Astrocyte of the cerebellum (primary cell): Measurements from ENCODE around the gene PSMA6.
"Not testable (repeated sequence)": the region's sequence is repeated elsewhere in the genome, so short reads cannot be mapped to it uniquely, and the experiment has no call there.

ENCODE experiments used
- DNase-seq: peaks from one replicate; pipeline ENCODE4 v3.0.0-alpha.2; 2011; ENCODE audit warnings: low read depth
- H3K4me3 ChIP-seq: 2 replicates; pipeline ENCODE4 v1.5.1; 2011; ENCODE audit warnings: mild to moderate bottlenecking, low read depth, low read length, moderate library complexity
- in situ Hi-C: cut with HindIII; loops from 2 replicates; pipeline ENCODE4 v1.10.0; 2017; ENCODE audit warnings: low sequenced_read_pairs
- TF ChIP-seq, protein P1 (sequence below): IDR thresholded peaks from 2 replicates; pipeline ENCODE4 v1.5.1; 2012; ENCODE audit warnings: low read length, low read depth, moderate library complexity, mild to moderate bottlenecking; ENCODE audit errors: missing control alignments

PSMA6 gene

DNA sequence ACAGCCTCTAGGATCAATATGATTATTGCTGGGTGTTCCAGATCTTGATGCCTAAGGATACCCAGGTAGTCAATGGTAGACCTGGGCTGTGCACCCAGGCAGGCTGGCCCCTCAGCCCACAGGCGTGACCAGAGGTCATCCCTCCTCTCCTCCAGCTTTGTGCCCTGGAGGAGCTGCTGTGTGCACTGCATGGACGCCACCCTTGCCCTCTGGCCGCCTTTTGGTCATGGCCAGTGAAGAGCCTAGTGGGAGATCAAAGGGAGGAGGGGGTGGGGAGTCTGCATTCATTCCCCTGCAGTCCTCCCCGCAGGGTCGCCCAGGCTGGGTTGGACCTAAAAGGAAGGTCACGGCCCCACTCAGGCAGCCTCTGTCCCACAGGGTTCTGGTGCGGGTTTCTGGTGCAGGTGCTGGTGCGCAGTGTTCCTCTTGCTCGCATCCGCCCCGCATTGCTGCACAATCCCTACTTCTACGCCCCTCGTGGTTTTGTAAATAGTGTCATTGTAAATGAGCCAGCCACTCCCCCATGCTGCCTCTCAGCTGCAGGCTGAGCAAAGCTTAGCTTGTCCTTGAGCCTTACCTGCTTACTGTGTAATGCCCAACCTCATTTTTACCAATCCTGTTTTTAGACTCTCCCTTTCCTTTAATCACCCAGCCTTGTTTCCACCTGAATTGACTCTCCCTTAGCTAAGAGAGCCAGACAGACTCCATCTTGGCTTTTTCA, 55.3 kb downstream of the PSMA6 start:
- H3K4me3 ChIP-seq = no peak overlapping the region
- in situ Hi-C loops = loop anchor here (5.0 kb wide), 1 partner anchor 80 kb away; no protein-coding TSS in a partner anchor
- no peak for DNase-seq
- TF ChIP-seq, protein P1, sequence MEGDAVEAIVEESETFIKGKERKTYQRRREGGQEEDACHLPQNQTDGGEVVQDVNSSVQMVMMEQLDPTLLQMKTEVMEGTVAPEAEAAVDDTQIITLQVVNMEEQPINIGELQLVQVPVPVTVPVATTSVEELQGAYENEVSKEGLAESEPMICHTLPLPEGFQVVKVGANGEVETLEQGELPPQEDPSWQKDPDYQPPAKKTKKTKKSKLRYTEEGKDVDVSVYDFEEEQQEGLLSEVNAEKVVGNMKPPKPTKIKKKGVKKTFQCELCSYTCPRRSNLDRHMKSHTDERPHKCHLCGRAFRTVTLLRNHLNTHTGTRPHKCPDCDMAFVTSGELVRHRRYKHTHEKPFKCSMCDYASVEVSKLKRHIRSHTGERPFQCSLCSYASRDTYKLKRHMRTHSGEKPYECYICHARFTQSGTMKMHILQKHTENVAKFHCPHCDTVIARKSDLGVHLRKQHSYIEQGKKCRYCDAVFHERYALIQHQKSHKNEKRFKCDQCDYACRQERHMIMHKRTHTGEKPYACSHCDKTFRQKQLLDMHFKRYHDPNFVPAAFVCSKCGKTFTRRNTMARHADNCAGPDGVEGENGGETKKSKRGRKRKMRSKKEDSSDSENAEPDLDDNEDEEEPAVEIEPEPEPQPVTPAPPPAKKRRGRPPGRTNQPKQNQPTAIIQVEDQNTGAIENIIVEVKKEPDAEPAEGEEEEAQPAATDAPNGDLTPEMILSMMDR = no peak

DNA sequence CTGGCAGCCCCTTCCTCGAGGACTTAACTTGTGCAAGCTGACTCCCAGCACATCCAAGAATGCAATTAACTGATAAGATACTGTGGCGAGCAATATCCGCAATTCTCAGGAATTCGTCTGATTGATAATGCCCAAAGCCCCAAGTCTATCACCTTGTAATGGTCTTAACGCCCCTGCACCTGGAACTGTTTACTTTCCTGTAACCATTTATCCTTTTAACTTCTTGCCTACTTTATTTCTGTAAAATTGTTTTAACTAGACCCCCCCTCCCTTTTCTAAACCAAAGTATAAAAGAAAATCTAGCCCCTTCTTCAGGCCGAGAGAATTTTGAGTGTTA, 55.8 kb downstream of the PSMA6 start:
- in situ Hi-C loops = loop anchor here (5.0 kb wide), 1 partner anchor 81 kb away; no protein-coding TSS in a partner anchor
- DNase-seq = not testable (repeated sequence)

DNA sequence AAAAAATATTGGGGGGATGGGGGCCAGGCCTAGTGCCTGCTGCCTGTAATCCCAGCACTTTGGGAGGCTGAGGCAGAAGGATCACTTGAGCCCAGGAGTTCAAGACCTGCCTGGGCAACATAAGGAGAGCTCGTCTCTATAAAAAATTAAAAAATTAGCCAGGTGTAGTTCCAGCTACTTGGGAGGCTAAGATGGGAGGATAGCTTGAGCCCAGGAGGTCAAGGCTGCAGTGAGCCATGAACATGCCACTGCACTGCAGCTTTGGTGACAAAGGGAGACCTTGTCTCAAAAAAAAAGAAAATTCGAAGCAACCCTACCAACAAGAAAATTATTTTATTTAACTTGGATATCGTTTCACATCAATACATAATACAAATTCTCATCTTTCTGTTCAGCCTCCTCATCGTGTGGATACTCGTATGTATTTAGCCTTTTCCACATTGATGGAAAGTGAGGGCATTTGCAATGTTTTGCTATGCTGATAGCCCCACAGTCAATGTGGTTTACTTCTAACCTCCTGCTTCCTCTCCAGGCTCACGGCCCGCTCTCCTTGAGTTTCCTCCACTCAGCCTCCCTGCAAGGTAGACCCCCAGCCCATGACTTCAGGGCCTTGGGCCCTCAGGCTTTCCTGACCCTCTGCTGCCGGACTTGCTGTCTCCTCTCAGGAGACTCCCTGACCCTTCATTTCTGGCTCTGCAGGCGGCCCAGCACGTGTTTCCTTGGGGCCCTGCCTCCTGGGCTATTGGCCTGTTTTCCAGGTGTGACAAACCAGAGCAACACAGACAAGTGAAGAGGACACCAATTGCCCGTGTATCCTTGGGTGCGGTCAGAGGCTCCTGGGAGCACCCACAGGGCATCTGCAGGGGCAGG, 57.5 kb downstream of the PSMA6 start:
- TF ChIP-seq, protein P1 = no peak
- no peak for DNase-seq
- H3K4me3 ChIP-seq = no peak overlapping the region
- in situ Hi-C loops = loop anchor here (5.0 kb wide), 1 partner anchor 82 kb away; no protein-coding TSS in a partner anchor

More for the DNA sequence above, 55.8 kb downstream of the PSMA6 start:
- H3K4me3 ChIP-seq = not testable (repeated sequence)

DNA sequence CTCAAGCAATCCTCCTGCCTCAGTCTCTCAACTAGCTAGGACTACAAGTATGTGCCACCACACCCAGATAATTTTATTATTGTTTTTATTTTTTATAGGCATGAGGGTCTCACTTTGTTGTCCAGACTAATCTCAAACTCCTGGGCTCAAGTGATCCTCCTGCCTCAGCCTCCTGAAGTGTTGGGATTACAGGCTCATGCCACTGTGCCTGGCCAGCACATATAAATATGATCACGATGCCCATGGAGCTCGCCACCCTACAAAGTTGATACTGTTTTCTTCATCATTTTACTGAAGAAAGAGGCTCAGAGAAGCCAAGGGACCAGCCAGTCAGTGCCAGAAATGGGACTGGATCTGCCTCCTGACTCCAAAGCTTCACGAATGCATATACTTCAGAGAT, 59.3 kb downstream of the PSMA6 start:
- no peak for DNase-seq
- in situ Hi-C loops = no loop called here

DNA sequence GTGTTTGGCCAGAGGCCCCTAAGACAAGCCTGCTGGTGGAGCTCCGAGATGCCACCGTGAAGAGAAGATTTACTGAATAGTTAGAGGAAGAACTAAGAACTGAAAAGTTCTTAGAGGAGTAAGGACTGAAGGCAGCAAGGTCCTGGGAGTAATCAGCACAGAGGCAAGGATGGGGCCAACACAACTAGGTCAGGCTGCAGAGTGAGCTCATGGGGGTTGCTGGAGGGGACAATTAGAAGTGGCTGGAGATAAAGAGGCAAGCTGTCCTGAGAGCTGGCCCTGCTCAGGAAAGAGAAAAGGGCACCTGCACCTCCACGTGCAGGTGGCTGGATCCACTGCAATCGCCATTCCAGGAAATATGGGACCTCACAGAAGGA, 59.7 kb downstream of the PSMA6 start:
- TF ChIP-seq, protein P1 = no peak
- in situ Hi-C loops = no loop called here
- H3K4me3 ChIP-seq = no peak overlapping the region
- no peak for DNase-seq

More for the DNA sequence above, 59.3 kb downstream of the PSMA6 start:
- TF ChIP-seq, protein P1 = no peak
- no peak overlapping the region for H3K4me3 ChIP-seq

DNA sequence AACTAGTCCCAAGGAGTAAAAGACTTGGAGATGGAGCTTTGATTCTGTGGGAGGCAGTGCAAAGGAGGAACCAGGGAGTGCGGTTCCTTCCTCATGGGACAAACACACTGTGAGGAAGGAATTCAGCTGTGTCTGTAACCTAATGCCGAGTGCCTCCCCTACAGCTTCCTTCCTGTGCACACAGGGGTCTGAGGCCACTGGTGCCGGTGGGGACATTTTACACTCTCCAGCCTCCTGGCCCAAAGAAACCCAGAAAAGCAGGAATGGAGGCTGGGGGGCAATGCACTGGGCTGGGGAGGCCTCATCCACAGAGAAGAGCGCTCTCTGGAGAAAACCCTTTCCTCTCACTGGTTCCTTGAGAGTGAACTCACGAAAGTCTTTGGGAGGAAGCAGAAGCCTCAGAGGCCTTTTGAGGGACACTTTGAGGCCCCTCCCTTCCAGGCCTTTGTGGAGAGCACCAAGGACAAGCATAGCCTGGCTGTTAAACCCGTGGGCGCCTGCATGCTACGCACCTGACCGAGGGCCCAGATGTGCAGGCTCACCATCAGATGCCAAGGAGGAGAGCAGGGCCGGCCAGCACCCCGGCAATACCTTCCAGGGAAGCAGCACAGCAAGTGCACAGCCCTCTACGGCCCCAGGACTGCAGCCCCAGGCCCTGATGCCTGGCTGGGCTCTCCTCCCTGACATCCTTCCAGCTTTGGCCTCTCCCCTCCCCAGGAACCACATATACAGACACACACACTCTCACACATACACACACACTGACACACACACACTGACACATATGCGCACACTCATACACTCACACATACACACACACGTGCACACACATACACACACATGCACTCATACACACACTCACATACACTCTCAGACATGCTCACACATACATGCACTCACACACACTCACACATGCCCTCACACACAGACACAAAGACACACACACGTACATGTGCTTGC, 60.4 kb downstream of the PSMA6 start:
- TF ChIP-seq, protein P1 = no peak
- no peak for DNase-seq
- in situ Hi-C loops = no loop called here
- H3K4me3 ChIP-seq = no peak overlapping the region
